AG04450 (cell line): Measurements from ENCODE around the gene NUB1. TPM values are rescaled to one million over a fixed set of nuclear protein-coding genes. Genes with fewer than 3 reads are reported as not detected.

ENCODE experiments used
- CTCF ChIA-PET: fragments of 300-600, 350-600 bp; formaldehyde crosslinking; extraction: SDS; loops from one replicate; lab custom pipeline; 2022; ENCODE audit warnings: antibody characterized with exemption, inconsistent platforms; lab: Charles Lee
- POLR2A ChIA-PET: fragments of 350-600 bp; formaldehyde crosslinking; extraction: SDS; loops from one replicate; lab custom pipeline; 2021; ENCODE audit warnings: antibody characterized with exemption, inconsistent platforms; lab: Yijun Ruan, JAX
- DNase-seq: peaks from one replicate; pipeline ENCODE4 v3.0.0-alpha.2; 2011; ENCODE audit warnings: low read depth, low spot score
- H3K27ac ChIP-seq: one replicate; pipeline ENCODE4 v1.5.1; 2012; ENCODE audit warnings: low read depth, low read length, control low read depth
- H3K27me3 ChIP-seq: one replicate; pipeline ENCODE4 v1.6.0; 2012; ENCODE audit warnings: low read length; ENCODE audit not compliant: control insufficient read depth, insufficient read depth
- H3K4me3 ChIP-seq: 2 replicates; pipeline ENCODE4 v1.5.1; 2011; ENCODE audit warnings: mild to moderate bottlenecking, low read depth, low read length, control low read depth
- H3K9me3 ChIP-seq: 2 replicates; pipeline ENCODE4 v1.5.1; 2012; ENCODE audit warnings: low read length; ENCODE audit not compliant: control insufficient read depth, insufficient read depth
- polyA plus RNA-seq: library from polyadenylated mRNA; depleted of rRNA; stranded (reverse); fragments of >200 nt; gene quantifications from 2 replicates; pipeline ENCODE4 v1.2.3, GENCODE V29; 2011
- TF ChIP-seq, protein P1 (sequence below): IDR thresholded peaks from 2 replicates; pipeline ENCODE4 v1.5.1; 2011; ENCODE audit warnings: low read depth, low read length, control low read depth, inconsistent platforms

NUB1 gene
- polyA plus RNA-seq, 1 experiment = 64.1 TPM

DNA sequence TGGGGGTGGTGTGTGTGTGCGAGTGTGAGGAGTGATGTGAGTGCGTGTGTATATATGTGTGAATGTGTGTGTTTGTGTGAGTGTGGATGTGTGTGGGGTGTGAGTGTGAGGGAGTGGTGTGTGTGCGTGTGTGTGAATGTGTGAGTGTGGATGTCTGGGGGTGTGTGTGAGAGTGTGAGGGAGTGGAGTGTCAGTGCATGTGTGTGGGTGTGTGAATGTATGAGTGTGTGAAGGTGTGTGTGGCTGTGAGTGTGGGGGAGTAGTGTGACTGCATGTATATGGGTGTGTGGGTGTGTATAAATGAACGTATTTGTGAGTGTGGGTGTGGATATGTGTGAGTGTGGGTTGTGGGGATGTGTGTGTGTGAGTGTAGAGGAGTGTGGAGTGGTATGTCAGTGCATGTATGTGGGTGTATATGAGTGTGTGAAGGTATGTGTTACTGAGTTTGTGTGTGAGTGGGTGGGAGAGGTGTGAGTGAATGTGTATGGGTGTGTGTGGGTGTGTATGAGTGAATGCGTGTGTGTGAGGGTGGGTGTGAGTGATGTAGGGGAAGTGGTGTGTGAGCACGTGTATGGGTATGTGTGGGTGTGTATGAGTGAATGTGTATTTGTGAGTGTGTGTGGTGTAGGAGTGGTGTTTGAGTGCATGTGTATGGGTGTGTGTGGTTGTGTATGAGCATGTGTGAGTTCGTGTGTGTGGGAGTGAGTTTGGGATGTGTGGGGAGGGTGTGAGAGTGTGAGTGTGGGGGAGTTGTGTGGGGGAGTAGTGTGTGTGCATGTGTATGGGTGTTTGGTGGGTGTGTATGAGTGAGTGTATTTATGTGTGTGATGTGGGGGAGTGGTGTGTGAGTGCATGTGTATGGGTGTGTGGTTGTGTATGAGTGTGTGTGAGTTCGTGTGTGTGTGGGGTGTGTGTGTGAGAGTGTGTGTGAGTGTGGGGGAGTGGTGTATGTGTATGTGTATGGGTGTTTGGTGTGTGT lies 28.5 kb upstream of the NUB1 start:
- H3K4me3 ChIP-seq = no peak overlapping the region
- peaks cover 6% of the 10 kb centered on the region for H3K27me3 ChIP-seq
- no peak for DNase-seq
- POLR2A ChIA-PET = no interaction called here
- CTCF ChIA-PET = interaction anchor here (0.6 to 5.5 kb wide), 3 partner anchors 21 to 148 kb away, joined by 5 to 160 read pairs (median 29); no protein-coding TSS in a partner anchor
- TF ChIP-seq, protein P1, sequence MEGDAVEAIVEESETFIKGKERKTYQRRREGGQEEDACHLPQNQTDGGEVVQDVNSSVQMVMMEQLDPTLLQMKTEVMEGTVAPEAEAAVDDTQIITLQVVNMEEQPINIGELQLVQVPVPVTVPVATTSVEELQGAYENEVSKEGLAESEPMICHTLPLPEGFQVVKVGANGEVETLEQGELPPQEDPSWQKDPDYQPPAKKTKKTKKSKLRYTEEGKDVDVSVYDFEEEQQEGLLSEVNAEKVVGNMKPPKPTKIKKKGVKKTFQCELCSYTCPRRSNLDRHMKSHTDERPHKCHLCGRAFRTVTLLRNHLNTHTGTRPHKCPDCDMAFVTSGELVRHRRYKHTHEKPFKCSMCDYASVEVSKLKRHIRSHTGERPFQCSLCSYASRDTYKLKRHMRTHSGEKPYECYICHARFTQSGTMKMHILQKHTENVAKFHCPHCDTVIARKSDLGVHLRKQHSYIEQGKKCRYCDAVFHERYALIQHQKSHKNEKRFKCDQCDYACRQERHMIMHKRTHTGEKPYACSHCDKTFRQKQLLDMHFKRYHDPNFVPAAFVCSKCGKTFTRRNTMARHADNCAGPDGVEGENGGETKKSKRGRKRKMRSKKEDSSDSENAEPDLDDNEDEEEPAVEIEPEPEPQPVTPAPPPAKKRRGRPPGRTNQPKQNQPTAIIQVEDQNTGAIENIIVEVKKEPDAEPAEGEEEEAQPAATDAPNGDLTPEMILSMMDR = no peak
- H3K27ac ChIP-seq = no peak overlapping the region
- peaks cover 8% of the 10 kb centered on the region for H3K9me3 ChIP-seq

DNA sequence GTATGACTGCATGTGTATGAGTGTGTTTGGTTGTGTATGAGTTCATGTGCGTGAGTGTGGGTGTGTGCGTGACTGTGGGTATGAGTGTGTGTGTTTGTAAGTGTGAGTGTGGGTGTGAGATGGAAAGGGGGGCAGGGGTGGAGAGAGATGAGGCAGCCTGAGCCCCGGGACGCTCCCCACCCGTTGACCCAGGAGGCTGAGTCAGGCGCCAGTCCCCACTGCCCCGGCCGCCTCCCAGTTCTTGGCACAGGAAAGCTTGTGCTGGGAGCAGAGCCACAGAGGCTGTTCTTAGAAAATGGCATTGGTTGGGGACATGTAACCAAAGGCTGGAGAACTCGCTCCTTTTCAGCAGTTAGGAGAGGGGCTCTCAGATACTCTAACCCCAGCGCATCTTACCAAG lies 27.8 kb upstream of the NUB1 start:
- Histone ChIP-seq H3K27ac (no peak overlapping the region), H3K27me3 (peaks cover 6% of the 10 kb centered on the region), H3K4me3 (no peak overlapping the region), H3K9me3 (peaks cover 9% of the 10 kb centered on the region)
- CTCF ChIA-PET = interaction anchor here (0.6 to 5.5 kb wide), 11 partner anchors 10 to 445 kb away, joined by 4 to 160 read pairs (median 19); no protein-coding TSS in a partner anchor
- DNase-seq = no peak
- POLR2A ChIA-PET = no interaction called here
- TF ChIP-seq, protein P1 = no peak

DNA sequence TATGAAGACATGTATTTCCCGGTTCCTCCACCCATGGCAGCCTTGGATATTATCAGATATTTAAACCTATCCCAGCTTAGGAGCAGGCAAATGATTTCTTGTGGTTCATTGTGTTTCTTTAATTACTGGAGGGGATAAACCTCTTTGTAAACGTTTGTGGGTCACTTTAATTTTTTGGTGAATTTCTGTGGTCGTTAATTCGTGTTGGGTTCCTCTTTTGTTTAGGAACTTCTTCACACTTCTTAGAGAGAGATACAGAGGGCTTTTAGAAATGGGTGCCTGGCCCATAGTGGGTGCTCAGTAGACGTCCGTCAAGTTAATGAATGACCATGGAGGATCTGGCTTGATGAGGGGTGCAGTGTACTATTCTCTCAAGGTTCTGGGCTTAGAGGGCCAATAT lies 27.2 kb upstream of the NUB1 start:
- no peak overlapping the region for H3K4me3 ChIP-seq
- POLR2A ChIA-PET = no interaction called here
- TF ChIP-seq, protein P1 = no peak
- H3K9me3 ChIP-seq = peaks cover 14% of the 10 kb centered on the region
- CTCF ChIA-PET = interaction anchor here (0.6 to 5.5 kb wide), 26 partner anchors 9 to 959 kb away, joined by 3 to 160 read pairs (median 8); no protein-coding TSS in a partner anchor
- no peak overlapping the region for H3K27ac ChIP-seq
- DNase-seq = no peak
- H3K27me3 ChIP-seq = peaks cover 7% of the 10 kb centered on the region

DNA sequence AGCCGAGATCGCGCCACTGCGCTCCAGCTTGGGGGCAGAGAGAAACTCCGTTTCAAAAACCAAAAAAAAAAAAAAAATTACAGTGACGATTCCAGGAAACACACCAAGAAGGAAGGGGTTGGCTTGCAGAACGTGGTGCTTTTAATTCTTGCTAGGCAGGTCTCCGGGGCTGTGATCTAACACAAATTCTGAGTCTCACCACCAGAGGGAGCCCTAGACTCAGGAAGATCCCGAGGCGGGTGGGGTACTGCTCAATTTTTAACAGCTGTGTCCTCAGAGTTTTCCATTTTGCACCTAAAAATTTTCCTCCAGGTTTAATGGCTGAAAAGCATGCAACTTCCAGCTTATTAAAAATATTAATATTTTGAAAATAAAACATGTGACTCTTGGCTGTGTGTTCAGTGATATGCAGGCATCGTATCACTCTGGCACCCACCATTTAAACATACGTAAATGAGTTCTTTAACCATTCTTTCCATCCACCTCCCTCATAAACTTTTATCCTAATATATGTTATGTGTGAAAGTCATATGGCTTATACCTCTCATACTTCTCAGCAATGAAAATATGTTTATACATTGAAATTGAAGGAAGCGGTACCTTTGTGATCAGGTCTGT lies 26.5 kb upstream of the NUB1 start:
- Histone ChIP-seq H3K9me3 (peaks cover 21% of the 10 kb centered on the region), H3K27me3 (peaks cover 12% of the 10 kb centered on the region), H3K27ac (no peak overlapping the region), H3K4me3 (no peak overlapping the region)
- ChIA-PET CTCF (interaction anchor here (0.6 to 5.5 kb wide), 46 partner anchors 8 to 960 kb away, joined by 3 to 160 read pairs (median 4); partner anchors contain the start of gene NUB1), POLR2A (interaction anchor here (1.2 to 1.3 kb wide), 2 partner anchors 26 to 35 kb away, joined by 7 read pairs; partner anchors contain the start of gene NUB1)
- TF ChIP-seq, protein P1 = peak; percentile 81
- peak; percentile 30 for DNase-seq
